ENCODE data around the gene NTM. TPM values are rescaled to one million over a fixed set of nuclear protein-coding genes. Genes with fewer than 3 reads are reported as not detected.
A peak's percentile ranks its signal among the peaks of the same experiment; 100 is the strongest.

The NTM gene
- total RNA-seq, 4 donors from 2014 or later: 3.6 to 11.8 (median 7.8) TPM

DNA sequence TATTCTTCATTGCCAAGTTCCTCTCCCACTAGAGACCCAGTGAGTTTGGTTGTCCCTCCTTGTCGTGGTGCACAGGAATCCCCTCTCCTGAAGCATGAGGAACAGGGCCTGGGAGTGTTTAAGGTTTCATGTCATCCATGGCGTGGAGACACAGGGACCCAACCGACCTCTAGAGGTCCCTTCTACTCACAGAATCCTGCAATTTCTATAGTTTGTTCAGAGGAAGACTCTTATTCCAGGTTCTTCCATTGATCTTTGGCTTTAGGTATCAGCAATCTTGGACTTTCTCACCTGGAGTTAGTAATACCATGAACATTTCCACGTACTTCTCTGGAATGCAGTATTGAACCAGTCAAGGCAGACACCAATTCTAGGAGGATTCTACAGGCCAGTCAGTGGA, 548.2 kb downstream of the NTM start:
- Histone ChIP-seq H3K27ac (no peak overlapping the region), H3K36me3 (no peaks in the 10 kb centered on the region), H3K4me1 (peaks cover 0 to 5% (median 2%) of the 10 kb centered on the region in 3 donors), H3K4me3 (no peak overlapping the region), H3K9me3 (no peaks in the 10 kb centered on the region), H3K27me3 (peaks cover 2% of the 10 kb centered on the region)
- no peak for ATAC-seq
- 80 to 92% methylated on average over 2 to 3 of the region's 4 CpGs for WGBS, 2 donors (ENCODE audit: low coverage in 1 of 2)
- TF ChIP-seq EP300 (IDR thresholded peaks at IDR 0.05) (no peak), POLR2AphosphoS5 (IDR thresholded peaks at IDR 0.05) (no peak), POLR2A (IDR thresholded peaks at IDR 0.05) (no peak)
- TF ChIP-seq, protein P1, sequence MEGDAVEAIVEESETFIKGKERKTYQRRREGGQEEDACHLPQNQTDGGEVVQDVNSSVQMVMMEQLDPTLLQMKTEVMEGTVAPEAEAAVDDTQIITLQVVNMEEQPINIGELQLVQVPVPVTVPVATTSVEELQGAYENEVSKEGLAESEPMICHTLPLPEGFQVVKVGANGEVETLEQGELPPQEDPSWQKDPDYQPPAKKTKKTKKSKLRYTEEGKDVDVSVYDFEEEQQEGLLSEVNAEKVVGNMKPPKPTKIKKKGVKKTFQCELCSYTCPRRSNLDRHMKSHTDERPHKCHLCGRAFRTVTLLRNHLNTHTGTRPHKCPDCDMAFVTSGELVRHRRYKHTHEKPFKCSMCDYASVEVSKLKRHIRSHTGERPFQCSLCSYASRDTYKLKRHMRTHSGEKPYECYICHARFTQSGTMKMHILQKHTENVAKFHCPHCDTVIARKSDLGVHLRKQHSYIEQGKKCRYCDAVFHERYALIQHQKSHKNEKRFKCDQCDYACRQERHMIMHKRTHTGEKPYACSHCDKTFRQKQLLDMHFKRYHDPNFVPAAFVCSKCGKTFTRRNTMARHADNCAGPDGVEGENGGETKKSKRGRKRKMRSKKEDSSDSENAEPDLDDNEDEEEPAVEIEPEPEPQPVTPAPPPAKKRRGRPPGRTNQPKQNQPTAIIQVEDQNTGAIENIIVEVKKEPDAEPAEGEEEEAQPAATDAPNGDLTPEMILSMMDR (IDR thresholded peaks at IDR 0.05): no peak

DNA sequence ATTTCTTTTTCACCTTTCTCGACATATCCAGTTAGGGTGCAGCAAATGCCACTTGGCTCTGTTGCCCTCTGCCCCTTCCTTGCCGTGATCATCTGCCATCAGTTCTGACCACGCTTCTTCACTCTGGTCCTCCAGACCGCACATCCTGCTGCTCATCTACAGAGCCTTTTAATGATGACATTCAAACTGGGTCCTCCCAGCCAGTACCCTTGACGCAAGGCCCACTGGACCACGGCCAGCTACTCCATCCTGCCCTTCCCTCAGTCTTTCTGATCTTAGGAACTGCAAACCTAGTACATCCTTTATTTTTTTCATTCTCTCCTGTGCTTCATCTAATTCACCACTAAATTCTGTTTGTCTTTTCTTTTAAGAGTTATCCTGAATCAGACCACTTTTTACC, 551.8 kb downstream of the NTM start:
- Histone ChIP-seq H3K4me1 (peaks cover 0 to 20% (median 11%) of the 10 kb centered on the region in 3 donors), H3K27ac (no peak overlapping the region), H3K27me3 (no peaks in the 10 kb centered on the region), H3K4me3 (no peak overlapping the region), H3K36me3 (no peaks in the 10 kb centered on the region), H3K9me3 (no peaks in the 10 kb centered on the region)
- WGBS, 2 donors (ENCODE audit: low coverage in 1 of 2): 90 to 95% methylated on average over 5 to 6 of the region's 6 CpGs
- ATAC-seq: no peak
- no peak for TF ChIP-seq POLR2A (IDR thresholded peaks at IDR 0.05)
- TF ChIP-seq, protein P1 (IDR thresholded peaks at IDR 0.05): no peak
- TF ChIP-seq POLR2AphosphoS5 (IDR thresholded peaks at IDR 0.05): no peak
- no peak for TF ChIP-seq EP300 (IDR thresholded peaks at IDR 0.05)

GRCh38 chr11:131923309-131923708, 552.9 kb downstream of the NTM start:
- no peaks in the 10 kb centered on the region for H3K9me3 ChIP-seq
- H3K36me3 ChIP-seq: no peaks in the 10 kb centered on the region
- ATAC-seq: no peak
- 34 to 56% methylated on average over 3 of the region's 3 CpGs for whole genome bisulfite sequencing, 2 donors (ENCODE audit: low coverage in 1 of 2)
- H3K27ac ChIP-seq: no peak overlapping the region
- TF ChIP-seq, protein P1 (IDR thresholded peaks at IDR 0.05): no peak
- TF ChIP-seq POLR2AphosphoS5 (IDR thresholded peaks at IDR 0.05): no peak
- TF ChIP-seq POLR2A (IDR thresholded peaks at IDR 0.05): no peak
- no peak for TF ChIP-seq EP300 (IDR thresholded peaks at IDR 0.05)
- H3K4me1 ChIP-seq: peaks cover 0 to 20% (median 11%) of the 10 kb centered on the region in 3 donors
- H3K4me3 ChIP-seq: no peak overlapping the region
- H3K27me3 ChIP-seq: no peaks in the 10 kb centered on the region

- Histone ChIP-seq H3K36me3 (no peaks in the 10 kb centered on the region), H3K9me3 (no peaks in the 10 kb centered on the region), H3K27ac (peak overlapping the region in 1 of 4 donors; percentile 35), H3K4me3 (no peak overlapping the region), H3K4me1 (peaks cover 0 to 20% (median 11%) of the 10 kb centered on the region in 3 donors), H3K27me3 (no peaks in the 10 kb centered on the region)
- 22 to 44% methylated on average over 4 to 6 of the region's 8 CpGs for WGBS, 2 donors (ENCODE audit: low coverage in 1 of 2)
- ATAC-seq: no peak
- TF ChIP-seq, protein P1 (IDR thresholded peaks at IDR 0.05): no peak
- TF ChIP-seq POLR2A (IDR thresholded peaks at IDR 0.05) (no peak), POLR2AphosphoS5 (IDR thresholded peaks at IDR 0.05) (no peak), EP300 (IDR thresholded peaks at IDR 0.05) (no peak)
These were observed 553.6 kb downstream of the NTM start for GRCh38 chr11:131924001-131924400.

GRCh38 chr11:131924457-131925201, 554.2 kb downstream of the NTM start:
- H3K27me3 ChIP-seq: no peaks in the 10 kb centered on the region
- peak overlapping the region in 1 of 4 donors; percentile 35 for H3K27ac ChIP-seq
- no peaks in the 10 kb centered on the region for H3K36me3 ChIP-seq
- ATAC-seq: no peak
- peaks cover 0 to 20% (median 11%) of the 10 kb centered on the region in 3 donors for H3K4me1 ChIP-seq
- no peaks in the 10 kb centered on the region for H3K9me3 ChIP-seq
- WGBS, 2 donors (ENCODE audit: low coverage in 1 of 2): 7 to 11% methylated on average over 4 of the region's 4 CpGs
- TF ChIP-seq POLR2AphosphoS5 (IDR thresholded peaks at IDR 0.05) (no peak), POLR2A (IDR thresholded peaks at IDR 0.05) (no peak), EP300 (IDR thresholded peaks at IDR 0.05) (no peak)
- TF ChIP-seq, protein P1 (IDR thresholded peaks at IDR 0.05): no peak
- no peak overlapping the region for H3K4me3 ChIP-seq
